Measurements from ENCODE around the gene CRYL1.
A peak's percentile ranks its signal among the peaks of the same experiment; 100 is the strongest.

The CRYL1 gene

DNA sequence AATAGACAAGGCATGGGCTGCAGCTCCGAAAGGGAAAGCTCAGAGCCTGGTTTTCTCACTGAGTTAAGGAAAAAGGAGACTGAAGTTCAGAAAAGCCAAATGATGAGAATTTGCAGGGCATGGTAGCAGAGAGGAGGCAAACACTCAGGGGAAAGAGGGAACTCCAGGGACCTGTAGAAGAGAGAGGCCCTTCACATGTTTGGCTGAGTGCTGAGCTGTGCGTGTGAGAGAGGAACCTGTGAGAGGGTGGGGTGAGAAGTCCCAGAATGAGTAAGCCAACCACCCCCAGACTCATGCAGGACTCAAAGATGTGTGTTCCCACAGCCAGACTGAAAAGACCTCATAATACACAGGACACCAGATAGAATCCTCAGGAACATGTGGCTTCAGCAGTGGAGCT, 2.8 kb upstream of the CRYL1 start:
- TF ChIP-seq, protein P1, sequence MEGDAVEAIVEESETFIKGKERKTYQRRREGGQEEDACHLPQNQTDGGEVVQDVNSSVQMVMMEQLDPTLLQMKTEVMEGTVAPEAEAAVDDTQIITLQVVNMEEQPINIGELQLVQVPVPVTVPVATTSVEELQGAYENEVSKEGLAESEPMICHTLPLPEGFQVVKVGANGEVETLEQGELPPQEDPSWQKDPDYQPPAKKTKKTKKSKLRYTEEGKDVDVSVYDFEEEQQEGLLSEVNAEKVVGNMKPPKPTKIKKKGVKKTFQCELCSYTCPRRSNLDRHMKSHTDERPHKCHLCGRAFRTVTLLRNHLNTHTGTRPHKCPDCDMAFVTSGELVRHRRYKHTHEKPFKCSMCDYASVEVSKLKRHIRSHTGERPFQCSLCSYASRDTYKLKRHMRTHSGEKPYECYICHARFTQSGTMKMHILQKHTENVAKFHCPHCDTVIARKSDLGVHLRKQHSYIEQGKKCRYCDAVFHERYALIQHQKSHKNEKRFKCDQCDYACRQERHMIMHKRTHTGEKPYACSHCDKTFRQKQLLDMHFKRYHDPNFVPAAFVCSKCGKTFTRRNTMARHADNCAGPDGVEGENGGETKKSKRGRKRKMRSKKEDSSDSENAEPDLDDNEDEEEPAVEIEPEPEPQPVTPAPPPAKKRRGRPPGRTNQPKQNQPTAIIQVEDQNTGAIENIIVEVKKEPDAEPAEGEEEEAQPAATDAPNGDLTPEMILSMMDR (IDR thresholded peaks at IDR 0.05; ENCODE audit: low read length, missing control alignments) = no peak
- no peak for DNase-seq (ENCODE audit: low read depth)
- no peak overlapping the region for H3K4me3 ChIP-seq (replicated peaks; ENCODE audit: low read depth, low read length)

DNA sequence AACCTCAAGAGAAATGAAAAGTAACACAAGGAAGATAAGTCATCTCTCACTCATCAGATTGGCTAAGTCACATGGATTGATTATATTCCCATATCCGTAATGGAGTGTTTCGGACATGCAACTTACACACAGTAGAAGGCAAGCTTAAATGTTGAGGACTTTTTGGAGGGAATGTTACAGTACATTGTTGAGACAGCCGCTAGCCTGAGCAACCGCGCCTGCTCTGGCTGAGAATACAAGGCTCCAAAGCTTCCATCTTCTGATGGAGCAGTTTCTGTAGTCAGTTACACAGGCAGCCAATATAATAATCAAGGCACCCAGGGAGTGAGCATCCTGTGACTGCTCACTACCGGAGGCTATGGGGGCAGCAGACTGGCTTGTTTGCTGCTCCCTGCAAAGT, 1.0 kb upstream of the CRYL1 start:
- TF ChIP-seq, protein P1 (IDR thresholded peaks at IDR 0.05; ENCODE audit: low read length, missing control alignments) = no peak
- DNase-seq (ENCODE audit: low read depth) = peak; percentile 36
- peak overlapping the region; percentile 75 for H3K4me3 ChIP-seq (replicated peaks; ENCODE audit: low read depth, low read length)

DNA sequence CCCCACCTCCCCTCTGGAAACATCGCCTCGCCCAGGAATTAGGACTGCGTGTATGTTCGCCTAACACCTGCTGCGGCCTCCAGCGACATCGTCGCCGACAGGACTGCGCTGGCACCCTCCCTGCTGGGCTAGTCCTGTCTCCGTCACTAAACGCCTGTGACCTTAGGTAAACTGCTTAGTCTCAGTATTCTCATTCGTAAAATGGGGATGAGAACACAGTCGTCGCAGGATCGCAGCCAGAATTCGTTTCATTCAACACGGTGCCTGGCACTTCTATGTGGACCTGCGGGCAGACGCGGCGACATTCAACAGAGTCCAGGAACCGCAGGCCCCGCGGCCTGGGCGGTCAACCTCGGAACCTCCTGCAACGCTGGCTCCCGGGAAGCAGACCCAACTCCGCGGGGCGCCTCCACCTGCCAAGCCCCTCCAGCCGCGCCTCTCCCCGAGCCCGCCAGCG, 485 bp downstream of the CRYL1 start:
- DNase-seq (ENCODE audit: low read depth) = peak; percentile 3
- peak overlapping the region; percentile 75 for H3K4me3 ChIP-seq (replicated peaks; ENCODE audit: low read depth, low read length)
- TF ChIP-seq, protein P1 (IDR thresholded peaks at IDR 0.05; ENCODE audit: low read length, missing control alignments) = no peak

DNA sequence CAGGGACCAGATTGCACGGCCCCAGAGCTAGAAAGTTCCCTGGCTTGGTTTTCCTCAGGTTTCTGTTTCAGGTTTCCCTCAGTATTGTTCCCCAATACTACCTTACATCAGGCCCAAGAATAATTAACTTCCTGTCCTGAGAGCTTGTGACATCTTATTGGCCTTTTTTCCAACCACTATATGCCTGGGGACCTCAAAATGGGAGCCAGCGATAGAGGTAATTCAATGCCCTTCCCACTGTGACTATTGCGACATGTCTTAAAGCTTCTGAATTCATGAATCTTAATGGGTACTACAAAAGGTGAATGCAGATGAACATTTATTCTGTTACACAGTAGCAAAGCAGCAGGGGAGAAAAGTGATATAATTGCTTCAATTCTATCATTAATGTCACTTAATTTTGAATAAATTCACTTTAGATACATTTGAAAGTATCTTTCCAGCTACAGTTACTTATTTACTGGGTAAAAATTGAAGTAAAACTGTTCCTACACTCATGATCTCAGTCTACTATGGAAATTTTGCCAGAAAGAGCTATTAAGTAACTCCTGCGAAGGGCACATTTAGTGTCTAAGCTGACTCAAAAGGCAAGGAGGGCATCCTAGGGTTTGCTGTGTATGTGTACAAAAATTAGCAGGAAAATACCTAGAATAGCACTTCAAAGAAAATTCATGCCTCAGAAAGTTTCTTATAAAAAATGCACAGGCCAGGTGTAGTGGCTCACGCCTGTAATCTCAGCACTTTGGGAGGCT, 4.1 kb downstream of the CRYL1 start:
- TF ChIP-seq, protein P1 (IDR thresholded peaks at IDR 0.05; ENCODE audit: low read length, missing control alignments) = no peak
- no peak for DNase-seq (ENCODE audit: low read depth)
- no peak overlapping the region for H3K4me3 ChIP-seq (replicated peaks; ENCODE audit: low read depth, low read length)

DNA sequence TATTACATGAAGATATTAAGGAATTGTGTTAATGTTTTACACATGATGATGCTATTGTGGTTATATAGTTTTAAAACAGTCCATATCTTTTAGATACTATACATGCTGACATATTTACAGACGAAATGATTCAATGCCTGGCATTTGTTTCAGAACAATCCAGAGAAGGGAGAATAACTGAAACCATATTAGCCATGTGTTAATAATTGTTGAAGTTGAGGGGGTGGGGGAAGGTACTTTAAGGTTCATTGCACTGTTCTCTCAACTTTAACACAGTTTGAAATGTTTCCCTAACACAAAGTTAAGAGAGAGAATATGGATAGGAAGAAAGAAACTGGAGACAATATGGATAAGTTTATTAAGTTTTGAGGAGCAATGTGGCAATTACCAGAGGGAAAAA, 5.8 kb downstream of the CRYL1 start:
- no peak for DNase-seq (ENCODE audit: low read depth)
- no peak overlapping the region for H3K4me3 ChIP-seq (replicated peaks; ENCODE audit: low read depth, low read length)
- TF ChIP-seq, protein P1 (IDR thresholded peaks at IDR 0.05; ENCODE audit: low read length, missing control alignments) = no peak

DNA sequence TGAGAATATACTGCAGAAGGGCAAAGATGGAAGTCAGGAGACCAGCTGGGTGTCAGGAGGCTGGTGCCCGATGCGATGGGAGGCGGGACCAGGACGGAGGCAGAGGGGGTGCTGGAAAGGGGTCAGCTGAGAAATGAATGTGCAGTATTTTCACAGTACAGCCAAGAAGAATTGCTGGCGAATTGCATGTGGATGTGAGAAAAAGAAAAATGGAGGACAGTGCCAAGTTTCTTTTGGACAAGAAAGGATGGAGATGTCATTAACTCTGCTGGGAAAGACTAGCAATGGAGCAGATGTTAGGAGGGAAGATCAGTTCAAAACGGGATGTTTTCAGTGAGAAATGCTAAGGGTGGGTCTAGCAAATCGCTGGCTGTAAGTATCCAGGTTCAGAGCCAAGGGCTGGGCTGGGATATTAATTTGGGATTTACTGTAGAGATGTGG, 7.0 kb downstream of the CRYL1 start:
- no peak overlapping the region for H3K4me3 ChIP-seq (replicated peaks; ENCODE audit: low read depth, low read length)
- DNase-seq (ENCODE audit: low read depth) = no peak
- TF ChIP-seq, protein P1 (IDR thresholded peaks at IDR 0.05; ENCODE audit: low read length, missing control alignments) = no peak

DNA sequence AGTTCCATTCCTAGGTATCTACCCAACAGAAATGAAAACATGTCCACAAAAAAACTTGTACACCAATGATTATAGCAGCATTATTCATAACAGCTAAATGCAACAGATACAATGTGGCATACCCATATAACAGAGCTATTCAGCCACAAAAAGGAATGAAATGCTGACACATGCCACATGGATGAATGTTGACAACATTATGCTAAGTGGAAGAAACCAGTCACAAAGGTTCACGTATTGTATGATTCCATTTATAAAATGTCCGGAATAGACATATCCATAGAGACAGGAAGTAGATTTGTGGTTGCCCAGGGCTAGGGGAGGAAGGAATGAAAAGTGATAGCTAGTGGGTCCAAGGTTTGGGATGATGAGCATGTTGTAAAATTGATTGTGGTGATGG, 10.8 kb downstream of the CRYL1 start:
- no peak overlapping the region for H3K4me3 ChIP-seq (replicated peaks; ENCODE audit: low read depth, low read length)
- TF ChIP-seq, protein P1 (IDR thresholded peaks at IDR 0.05; ENCODE audit: low read length, missing control alignments) = no peak
- DNase-seq (ENCODE audit: low read depth) = no peak

Measured in fibroblast of pulmonary artery (primary cell).